Panc1 (cell line): ENCODE results near the gene RNF225. TPM values are rescaled to one million over a fixed set of nuclear protein-coding genes. Genes with fewer than 3 reads are reported as not detected.
"Not testable (repeated sequence)": the region's sequence is repeated elsewhere in the genome, so short reads cannot be mapped to it uniquely, and the experiment has no call there.

ENCODE experiments used
- ATAC-seq: fragments of 200-7000 bp; cut with Tn5 transposase; 2 replicates; pipeline ENCODE4 v1.9.1; 2020; ENCODE audit warnings: mild to moderate bottlenecking, moderate library complexity
- BruUV-seq: library from RNA; stranded (reverse); fragments of 400-500 nt; replicated peaks from 2 replicates; lab custom pipeline; 2021; lab: Mats Ljungman, UMichigan
- CTCF ChIA-PET: fragments of 300-600 bp; sonication (Branson Sonifier 250); formaldehyde crosslinking; loops from one replicate; lab custom pipeline; 2022; ENCODE audit warnings: antibody characterized with exemption; lab: Charles Lee
- POLR2A ChIA-PET: fragments of 300-600 bp; sonication (Branson Sonifier 250); formaldehyde crosslinking; loops from one replicate; lab custom pipeline; 2022; ENCODE audit warnings: antibody characterized with exemption; lab: Charles Lee
- DNase-seq: peaks from one replicate; pipeline ENCODE4 v3.0.0-alpha.2; 2010; ENCODE audit warnings: low read depth, low spot score
- H3K27ac ChIP-seq: 2 replicates; pipeline ENCODE4 v1.5.1; 2011; ENCODE audit warnings: mild to moderate bottlenecking, low read length, inconsistent platforms
- H3K27me3 ChIP-seq: fragments of 200-500 bp; sonication (Bioruptor generic); 2 replicates; pipeline ENCODE4 v1.6.0; 2014; ENCODE audit warnings: low read length, inconsistent platforms; ENCODE audit not compliant: control insufficient read depth, insufficient read depth
- H3K36me3 ChIP-seq: fragments of 200-500 bp; sonication (Bioruptor generic); 2 replicates; pipeline ENCODE4 v1.5.1; 2014; ENCODE audit warnings: inconsistent platforms, mild to moderate bottlenecking, low read length, moderate library complexity; ENCODE audit not compliant: control insufficient read depth, insufficient read depth
- H3K4me1 ChIP-seq: 2 replicates; pipeline ENCODE4 v1.5.1; 2011; ENCODE audit warnings: inconsistent platforms, mild to moderate bottlenecking, low read length, moderate library complexity; ENCODE audit not compliant: control insufficient read depth, insufficient read depth
- H3K4me3 ChIP-seq, 2 experiments: 2 replicates each; pipeline ENCODE4 v1.5.1; 2011 to 2012; ENCODE audit warnings: low read depth in 2 of 2, low read length in 2 of 2, mild to moderate bottlenecking in 2 of 2, inconsistent platforms in 1 of 2, moderate library complexity in 1 of 2
- H3K9me3 ChIP-seq: fragments of 200-500 bp; sonication (Bioruptor generic); 2 replicates; pipeline ENCODE4 v1.5.1; 2014; ENCODE audit warnings: low read depth, mild to moderate bottlenecking, inconsistent platforms, low read length, moderate library complexity; ENCODE audit not compliant: control insufficient read depth, insufficient read depth
- CTCF ChIP-seq: fragments of 450-650 bp; IDR thresholded peaks from 2 replicates; pipeline ENCODE4 v1.5.1; 2017; ENCODE audit warnings: mild to moderate bottlenecking
- POLR2AphosphoS5 ChIP-seq: IDR thresholded peaks from 2 replicates; pipeline ENCODE4 v1.6.1; 2012; ENCODE audit warnings: mild to moderate bottlenecking, low read depth, low read length, moderate library complexity
- REST ChIP-seq, 2 experiments: IDR thresholded peaks; 2 replicates each; pipeline ENCODE4 v1.6.1; 2011 to 2012; ENCODE audit warnings: low read depth in 2 of 2, control low read depth in 1 of 2, low read length in 1 of 2, mild to moderate bottlenecking in 1 of 2, moderate library complexity in 1 of 2; ENCODE audit not compliant: insufficient read depth in 1 of 2
- SIN3A ChIP-seq: IDR thresholded peaks from 2 replicates; pipeline ENCODE4 v1.6.1; 2012; ENCODE audit warnings: low read depth, mild to moderate bottlenecking, low read length, moderate library complexity, borderline replicate concordance; ENCODE audit not compliant: insufficient read depth
- TCF7L2 ChIP-seq: IDR thresholded peaks from 2 replicates; pipeline ENCODE4 v1.6.1; 2011; ENCODE audit warnings: mild to moderate bottlenecking, low read depth, low read length, inconsistent platforms
- in situ Hi-C: cut with HindIII; loops from 2 replicates; pipeline ENCODE4 v1.10.0; 2016; ENCODE audit warnings: low sequenced_read_pairs, low pct_unique_long_range_greater_than_20kb
- intact Hi-C: fragments of 100-400 bp; cut with micrococcal nuclease; formaldehyde crosslinking; loops from one replicate; pipeline ENCODE4 v1.10.0; 2022; ENCODE audit not compliant: unreplicated experiment
- microRNA-seq: library from miRNA; unstranded; fragments of <30 nt; microRNA quantifications from one replicate; pipeline ENCODE4 v1.1.0, GENCODE V29; 2020; ENCODE audit not compliant: unreplicated experiment
- total RNA-seq: library from RNA; stranded (reverse); gene quantifications from one replicate; pipeline ENCODE4 v1.2.1, GENCODE V29; 2021; ENCODE audit not compliant: unreplicated experiment

Gene RNF225
- total RNA-seq, 1 experiment from 2014 or later = 1.6 TPM

GRCh38 chr19:58440556-58440955 is 45.1 kb downstream of the RNF225 start:
- Histone ChIP-seq H3K9me3 (peaks cover under 1% of the 10 kb centered on the region; the same call in 1 of the 2 replicates), H3K27ac (no peak overlapping the region), H3K4me3 (peak overlapping the region in 1 of 2 experiments; percentile 15; a peak in 1 of 4 replicates), H3K27me3 (no peaks in the 10 kb centered on the region), H3K36me3 (no peaks in the 10 kb centered on the region), H3K4me1 (no peaks in the 10 kb centered on the region)
- no TSS peak for BruUV-seq
- intact Hi-C loops (no loop called here), in situ Hi-C loops (no loop called here)
- ATAC-seq (no peak), DNase-seq (no peak)
- ChIA-PET CTCF (interaction anchor here (0.6 kb wide), 1 partner anchor 22 kb away, joined by 3 read pairs; no protein-coding TSS in a partner anchor), POLR2A (no interaction called here)
- TF ChIP-seq TCF7L2 (no peak), REST (IDR thresholded peaks at IDR 0.05; ENCODE audit: insufficient read depth in 1 of 2, low read depth in 2 of 2, low read length in 1 of 2) (no peak), SIN3A (no peak), CTCF (no peak), POLR2AphosphoS5 (no peak)

GRCh38 chr19:58442986-58443385 is 47.5 kb downstream of the RNF225 start:
- H3K27me3 ChIP-seq, CTCF ChIA-PET, H3K4me1 ChIP-seq, H3K36me3 ChIP-seq, in situ Hi-C loops, H3K4me3 ChIP-seq, DNase-seq, ATAC-seq, H3K9me3 ChIP-seq, BruUV-seq, H3K27ac ChIP-seq, POLR2A ChIA-PET, intact Hi-C loops: not testable (repeated sequence)

Small RNA genes lying within 50 kb of the gene (microRNA-seq; reads per million reads assigned to microRNA genes)
- gene MIR4754 = 1.3 reads per million

Other genes starting within 250 kb of the RNF225 start
- 12.2 TPM for gene ZNF329, start 244.9 kb upstream of the RNF225 start, total RNA-seq
- gene ZNF274, start 212.6 kb upstream of the RNF225 start, total RNA-seq = 13.7 TPM
- gene ZNF544, start 166.7 kb upstream of the RNF225 start, total RNA-seq = 48.5 TPM
- 12.6 TPM for gene ZNF8, start 116.7 kb upstream of the RNF225 start, total RNA-seq
- gene ERVK3-1, start 90.3 kb upstream of the RNF225 start, total RNA-seq = 84.0 TPM
- gene ZSCAN22, start 68.7 kb upstream of the RNF225 start, total RNA-seq = 6.6 TPM
- 47.4 TPM for gene A1BG, start 42.2 kb upstream of the RNF225 start, total RNA-seq
- 1.9 TPM for gene ZNF497, start 32.9 kb upstream of the RNF225 start, total RNA-seq
- 1.6 TPM for gene ZNF837, start 14.6 kb upstream of the RNF225 start, total RNA-seq
- gene RPS5, start 8.4 kb upstream of the RNF225 start, total RNA-seq = 1,487 TPM
- 29.0 TPM for gene ZNF584, start 13.0 kb downstream of the RNF225 start, total RNA-seq
- gene ZNF132, start 44.5 kb downstream of the RNF225 start, total RNA-seq = not detected
- gene ZNF324B, start 56.0 kb downstream of the RNF225 start, total RNA-seq = 7.8 TPM
- gene ZNF324, start 71.4 kb downstream of the RNF225 start, total RNA-seq = 12.8 TPM
- gene ZNF446, start 80.7 kb downstream of the RNF225 start, total RNA-seq = 20.7 TPM
- gene SLC27A5, start 116.3 kb downstream of the RNF225 start, total RNA-seq = 10.7 TPM
- 24.7 TPM for gene ZBTB45, start 124.2 kb downstream of the RNF225 start, total RNA-seq
- gene TRIM28, start 148.4 kb downstream of the RNF225 start, total RNA-seq = 767 TPM
- gene CHMP2A, start 159.4 kb downstream of the RNF225 start, total RNA-seq = 191 TPM
- 189 TPM for gene UBE2M, start 163.0 kb downstream of the RNF225 start, total RNA-seq
- gene MZF1, start 177.7 kb downstream of the RNF225 start, total RNA-seq = 25.9 TPM